PFSK-1 (cell line): Measurements from ENCODE around the gene DTX3.

Experiments used
- FOXP2 ChIP-seq: optimal IDR thresholded peaks from 2 replicates; pipeline ENCODE3; 2011; ENCODE audit warnings: borderline replicate concordance, control low read depth, inconsistent platforms; ENCODE audit not compliant: insufficient read depth; ENCODE audit errors: extremely low read length, extremely low read depth
- POLR2AphosphoS5 ChIP-seq: IDR thresholded peaks from 2 replicates; pipeline ENCODE4 v1.6.1; 2012; ENCODE audit warnings: low read depth, mild to moderate bottlenecking, control low read depth, low read length, moderate library complexity
- SIN3A ChIP-seq: IDR thresholded peaks from 2 replicates; pipeline ENCODE4 v1.6.1; 2012; ENCODE audit warnings: mild to moderate bottlenecking, low read length, moderate library complexity, borderline replicate concordance; ENCODE audit not compliant: insufficient read depth
- TAF1 ChIP-seq: IDR thresholded peaks from 2 replicates; pipeline ENCODE4 v1.6.1; 2012; ENCODE audit warnings: low read length, control low read depth, borderline replicate concordance; ENCODE audit not compliant: insufficient read depth
- TF ChIP-seq, protein P1 (sequence below), 2 experiments: IDR thresholded peaks; 2 replicates each; pipeline versions ENCODE4 v1.6.1 to v1.8.0; 2011 to 2012; ENCODE audit warnings: low read depth in 2 of 2, low read length in 2 of 2, control low read depth in 1 of 2, inconsistent platforms in 1 of 2, mild to moderate bottlenecking in 1 of 2, moderate library complexity in 1 of 2; ENCODE audit not compliant: insufficient read depth in 1 of 2

The DTX3 gene

DNA sequence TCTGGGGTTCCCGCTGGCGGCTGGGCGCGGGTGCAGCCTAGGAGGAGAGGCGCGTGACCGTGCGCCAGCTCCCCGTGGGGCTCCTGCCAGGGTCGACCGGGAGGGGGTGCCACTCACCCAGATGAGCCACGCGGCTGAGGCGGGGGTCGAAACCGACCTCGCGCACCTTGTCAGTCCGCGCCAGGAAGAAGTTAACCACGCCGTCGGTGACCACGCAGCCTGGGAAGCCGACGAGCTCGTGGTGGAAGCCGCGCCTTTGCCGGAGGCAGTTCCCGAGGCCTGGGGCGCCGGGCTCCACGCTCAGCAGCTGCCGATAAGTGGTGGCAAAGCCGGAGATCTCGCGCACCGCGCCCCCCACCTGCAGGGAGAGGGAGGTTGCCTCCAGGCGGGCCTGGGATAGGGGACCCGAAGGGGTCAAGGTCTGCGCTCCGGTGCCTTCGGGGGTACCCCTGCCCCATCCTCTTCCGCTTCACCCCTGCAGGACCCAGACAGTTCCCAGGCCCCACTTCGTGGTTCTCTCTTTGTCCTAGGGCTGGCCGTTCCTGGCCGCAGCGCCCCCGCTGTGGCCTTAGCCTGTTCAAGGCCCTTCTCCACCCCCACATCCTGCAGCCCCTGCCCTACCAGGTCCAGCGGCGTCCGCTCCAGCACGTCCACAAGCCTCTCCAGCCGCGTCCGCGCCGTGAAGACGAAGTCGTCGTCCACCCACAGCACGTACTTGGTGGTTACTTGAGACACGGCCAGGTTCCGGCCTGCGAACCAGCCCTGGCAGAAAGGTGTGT is 23.1 kb downstream of the DTX3 start:
- TF ChIP-seq FOXP2 (no peak), POLR2AphosphoS5 (no peak), SIN3A (no peak), TAF1 (no peak)
- TF ChIP-seq, protein P1, sequence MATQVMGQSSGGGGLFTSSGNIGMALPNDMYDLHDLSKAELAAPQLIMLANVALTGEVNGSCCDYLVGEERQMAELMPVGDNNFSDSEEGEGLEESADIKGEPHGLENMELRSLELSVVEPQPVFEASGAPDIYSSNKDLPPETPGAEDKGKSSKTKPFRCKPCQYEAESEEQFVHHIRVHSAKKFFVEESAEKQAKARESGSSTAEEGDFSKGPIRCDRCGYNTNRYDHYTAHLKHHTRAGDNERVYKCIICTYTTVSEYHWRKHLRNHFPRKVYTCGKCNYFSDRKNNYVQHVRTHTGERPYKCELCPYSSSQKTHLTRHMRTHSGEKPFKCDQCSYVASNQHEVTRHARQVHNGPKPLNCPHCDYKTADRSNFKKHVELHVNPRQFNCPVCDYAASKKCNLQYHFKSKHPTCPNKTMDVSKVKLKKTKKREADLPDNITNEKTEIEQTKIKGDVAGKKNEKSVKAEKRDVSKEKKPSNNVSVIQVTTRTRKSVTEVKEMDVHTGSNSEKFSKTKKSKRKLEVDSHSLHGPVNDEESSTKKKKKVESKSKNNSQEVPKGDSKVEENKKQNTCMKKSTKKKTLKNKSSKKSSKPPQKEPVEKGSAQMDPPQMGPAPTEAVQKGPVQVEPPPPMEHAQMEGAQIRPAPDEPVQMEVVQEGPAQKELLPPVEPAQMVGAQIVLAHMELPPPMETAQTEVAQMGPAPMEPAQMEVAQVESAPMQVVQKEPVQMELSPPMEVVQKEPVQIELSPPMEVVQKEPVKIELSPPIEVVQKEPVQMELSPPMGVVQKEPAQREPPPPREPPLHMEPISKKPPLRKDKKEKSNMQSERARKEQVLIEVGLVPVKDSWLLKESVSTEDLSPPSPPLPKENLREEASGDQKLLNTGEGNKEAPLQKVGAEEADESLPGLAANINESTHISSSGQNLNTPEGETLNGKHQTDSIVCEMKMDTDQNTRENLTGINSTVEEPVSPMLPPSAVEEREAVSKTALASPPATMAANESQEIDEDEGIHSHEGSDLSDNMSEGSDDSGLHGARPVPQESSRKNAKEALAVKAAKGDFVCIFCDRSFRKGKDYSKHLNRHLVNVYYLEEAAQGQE (IDR thresholded peaks at IDR 0.05; ENCODE audit: insufficient read depth in 1 of 2, low read depth in 2 of 2, low read length in 2 of 2): no peak

DNA sequence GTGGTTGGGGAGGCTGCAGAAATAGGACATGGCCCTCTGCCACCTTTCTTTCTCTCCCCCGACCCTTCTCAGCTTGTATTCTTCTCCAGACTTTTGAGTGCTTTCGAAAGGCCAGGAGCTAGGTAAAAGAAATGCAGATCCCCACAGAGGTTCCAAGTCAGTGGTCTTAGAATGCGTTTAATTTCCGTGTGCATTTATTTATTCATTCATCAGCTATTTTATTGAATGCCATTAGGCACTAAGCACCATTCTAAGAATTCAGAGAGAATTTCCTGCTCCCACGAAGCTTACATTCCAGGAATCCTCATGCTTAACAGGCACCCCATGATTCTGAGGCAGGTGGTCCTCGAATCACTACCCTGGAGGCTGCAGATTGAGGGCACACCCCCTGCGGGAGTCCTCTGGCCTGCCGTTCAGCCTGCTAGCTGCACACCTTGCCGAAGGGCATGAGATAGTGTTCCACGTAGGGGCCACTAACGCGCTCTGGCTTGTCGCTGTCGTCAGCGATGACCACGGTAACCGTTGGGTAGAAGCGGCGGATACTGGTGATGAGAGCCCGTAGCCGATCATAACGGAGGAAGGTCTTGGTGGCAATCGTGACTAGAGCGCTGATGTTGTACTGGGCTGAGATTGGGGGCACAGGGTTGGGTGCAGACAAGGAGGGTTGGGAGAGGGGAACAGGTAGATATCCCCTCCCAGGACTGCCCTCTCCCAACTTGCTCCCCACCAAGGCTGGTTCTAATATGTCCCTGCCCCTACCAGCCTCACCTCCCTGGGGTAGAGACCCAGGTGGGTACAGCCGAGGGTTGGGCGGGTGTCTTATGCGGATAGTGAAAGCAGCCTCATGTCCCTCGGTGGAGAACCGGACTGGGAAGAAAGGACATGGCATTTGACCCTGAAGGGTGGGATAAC is 23.9 kb downstream of the DTX3 start:
- no peak for TF ChIP-seq TAF1
- TF ChIP-seq, protein P1 (IDR thresholded peaks at IDR 0.05; ENCODE audit: insufficient read depth in 1 of 2, low read depth in 2 of 2, low read length in 2 of 2): no peak
- TF ChIP-seq FOXP2: no peak
- no peak for TF ChIP-seq SIN3A
- no peak for TF ChIP-seq POLR2AphosphoS5

DNA sequence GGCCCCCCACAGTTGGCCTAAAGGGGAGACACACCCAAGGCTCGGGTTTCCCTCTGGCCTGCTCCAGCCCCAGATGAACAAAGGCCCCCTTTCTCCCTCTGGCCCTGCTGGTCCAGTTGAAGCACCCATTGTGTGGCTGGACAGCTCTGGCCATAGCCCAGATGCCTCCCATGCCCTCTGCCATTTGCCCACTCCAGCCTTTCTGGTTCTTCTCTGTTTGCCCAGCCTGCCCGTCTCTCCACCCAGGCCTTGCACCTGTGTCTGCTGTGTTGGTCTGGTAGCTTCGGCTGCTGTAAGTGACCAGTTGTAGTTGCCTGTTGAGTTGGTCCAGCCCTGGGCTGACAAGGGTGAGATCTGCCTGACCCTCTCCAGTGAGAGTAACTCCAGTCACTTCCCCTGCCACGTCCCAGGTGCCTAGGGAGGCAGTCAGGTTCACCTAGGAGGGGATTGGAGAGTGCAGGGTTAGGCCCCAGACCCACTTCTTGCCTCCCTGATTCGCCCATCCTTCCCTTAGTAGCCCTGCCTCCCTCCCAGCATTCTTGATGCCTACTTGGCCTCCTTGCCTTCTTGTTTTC is 25.4 kb downstream of the DTX3 start:
- TF ChIP-seq POLR2AphosphoS5 (no peak), SIN3A (no peak), TAF1 (no peak), FOXP2 (no peak)
- TF ChIP-seq, protein P1 (IDR thresholded peaks at IDR 0.05; ENCODE audit: insufficient read depth in 1 of 2, low read depth in 2 of 2, low read length in 2 of 2): no peak

DNA sequence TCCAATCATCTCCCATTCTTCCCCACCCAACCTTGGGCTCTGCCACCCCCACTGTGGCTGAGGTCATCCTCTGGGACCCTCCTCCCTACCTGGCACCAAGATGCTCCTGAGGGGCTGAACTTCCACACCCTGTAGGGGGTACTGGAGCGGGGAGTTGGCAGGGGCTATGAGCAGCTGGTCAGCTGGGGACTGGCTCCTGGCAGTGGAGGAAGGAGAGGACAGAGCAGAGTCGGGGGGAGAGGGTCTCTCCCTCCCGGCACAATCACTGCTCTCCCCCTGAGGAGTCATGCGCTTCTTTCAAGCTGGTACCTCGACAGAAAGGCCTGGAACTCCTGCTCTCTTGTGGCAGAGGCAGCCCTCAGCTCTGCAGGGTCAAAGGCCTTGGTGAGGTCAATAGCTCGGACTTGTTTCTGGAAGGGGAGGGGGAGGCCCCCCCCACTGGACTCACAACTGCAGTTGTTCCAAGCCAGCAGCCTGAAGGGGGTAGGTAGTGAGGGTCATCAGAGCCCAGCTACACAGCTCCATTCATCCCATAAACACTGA is 26.3 kb downstream of the DTX3 start:
- TF ChIP-seq SIN3A: no peak
- TF ChIP-seq FOXP2: no peak
- no peak for TF ChIP-seq TAF1
- TF ChIP-seq, protein P1 (IDR thresholded peaks at IDR 0.05; ENCODE audit: insufficient read depth in 1 of 2, low read depth in 2 of 2, low read length in 2 of 2): no peak
- TF ChIP-seq POLR2AphosphoS5: no peak
